ENCODE results near the gene TWF2.
A peak's percentile ranks its signal among the peaks of the same experiment; 100 is the strongest.

Gene TWF2

DNA sequence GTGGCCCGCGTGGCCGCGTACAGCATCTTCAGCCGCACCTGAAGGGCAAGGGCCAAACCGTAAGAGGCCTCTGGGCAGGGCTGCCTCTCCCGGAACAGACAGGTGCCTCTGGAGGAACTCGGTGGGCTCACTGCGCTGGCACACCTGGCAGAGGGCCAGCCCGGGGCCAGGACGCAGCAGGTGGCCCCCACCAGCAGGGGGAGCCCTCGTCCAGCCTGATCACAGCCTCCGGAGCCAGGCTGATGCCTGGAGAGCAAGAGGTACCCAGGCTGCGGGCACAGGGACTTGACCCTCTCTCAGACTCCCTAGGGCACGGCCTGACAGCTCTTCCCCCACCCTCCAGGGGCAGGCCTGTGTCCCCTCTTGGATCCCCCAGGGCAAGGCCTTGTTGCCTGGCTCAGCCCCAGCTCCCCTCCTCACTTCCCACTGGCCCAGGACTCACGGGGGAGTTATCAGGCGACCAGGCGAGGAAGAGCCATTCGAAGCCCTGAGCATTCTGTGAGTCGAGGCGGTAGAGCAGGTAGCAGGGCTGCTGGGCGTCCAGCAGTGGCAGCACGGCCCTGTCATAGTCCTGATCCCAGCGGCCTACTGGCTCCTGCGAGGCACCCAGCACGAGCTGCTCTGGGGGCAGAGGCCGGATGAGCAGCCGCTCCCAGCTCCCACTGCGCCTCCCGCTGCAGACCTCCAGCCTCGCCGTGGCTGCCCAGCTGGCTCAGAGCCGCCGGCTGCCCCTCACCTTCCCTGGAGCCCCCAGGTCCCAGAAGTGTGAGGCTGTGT, 7.3 kb downstream of the TWF2 start:
- TF ChIP-seq RAD21 (IDR thresholded peaks at IDR 0.05; ENCODE audit: low read depth) (peak; percentile 76), EP300 (IDR thresholded peaks at IDR 0.05; ENCODE audit: borderline replicate concordance) (no peak), TCF12 (IDR thresholded peaks at IDR 0.05; ENCODE audit: low read depth) (peak; percentile 37; the same call in 1 of the 2 replicates), EGR1 (IDR thresholded peaks at IDR 0.05) (no peak), NFIC (IDR thresholded peaks at IDR 0.05) (peak; percentile 93), ZBTB7A (IDR thresholded peaks at IDR 0.05; ENCODE audit: low read depth) (0 out of 2 replicates have a peak, but pooled peaks have one; percentile 37), CEBPB (IDR thresholded peaks at IDR 0.05) (no peak)
- TF ChIP-seq, protein P1, sequence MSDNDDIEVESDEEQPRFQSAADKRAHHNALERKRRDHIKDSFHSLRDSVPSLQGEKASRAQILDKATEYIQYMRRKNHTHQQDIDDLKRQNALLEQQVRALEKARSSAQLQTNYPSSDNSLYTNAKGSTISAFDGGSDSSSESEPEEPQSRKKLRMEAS (IDR thresholded peaks at IDR 0.05) = 0 out of 2 replicates have a peak, but pooled peaks have one; percentile 19

DNA sequence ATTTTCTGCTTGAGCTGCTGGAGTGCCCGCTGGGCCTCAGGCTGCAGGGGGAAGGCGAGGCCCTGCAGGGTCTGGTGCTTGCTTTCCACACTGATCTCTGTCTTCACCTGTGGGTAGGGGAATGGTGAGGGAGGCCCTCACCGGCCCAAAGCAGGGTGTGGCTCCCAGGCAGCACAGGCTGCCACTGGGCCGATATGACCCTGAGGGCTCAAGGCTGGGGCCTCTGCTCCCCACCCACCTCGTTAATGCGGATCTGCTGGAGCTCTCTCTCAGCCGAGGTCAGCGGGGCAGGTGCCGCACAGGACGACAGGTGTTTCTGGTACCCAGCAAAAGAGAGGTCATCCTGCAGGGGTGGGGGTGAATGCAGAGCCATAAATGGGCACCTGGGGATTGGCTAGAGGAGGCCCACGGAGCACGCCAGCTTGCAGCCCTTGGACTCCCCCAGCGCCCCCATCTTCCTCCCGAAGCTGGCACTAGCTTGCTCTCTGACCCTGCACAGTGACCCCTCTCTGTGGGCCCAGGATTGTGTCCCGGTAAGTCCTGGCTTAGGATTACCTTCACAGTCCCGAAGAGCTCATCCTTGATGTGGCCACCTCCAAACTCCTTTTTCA, 8.0 kb downstream of the TWF2 start:
- TF ChIP-seq TAF1 (IDR thresholded peaks at IDR 0.05; ENCODE audit: low read depth) = no peak
- no peak for TF ChIP-seq ZBTB7A (IDR thresholded peaks at IDR 0.05; ENCODE audit: low read depth)
- TF ChIP-seq EGR1 (IDR thresholded peaks at IDR 0.05) = no peak
- TF ChIP-seq CEBPB (IDR thresholded peaks at IDR 0.05) = no peak
- no peak for TF ChIP-seq CREB1 (IDR thresholded peaks at IDR 0.05; ENCODE audit: low read depth)

DNA sequence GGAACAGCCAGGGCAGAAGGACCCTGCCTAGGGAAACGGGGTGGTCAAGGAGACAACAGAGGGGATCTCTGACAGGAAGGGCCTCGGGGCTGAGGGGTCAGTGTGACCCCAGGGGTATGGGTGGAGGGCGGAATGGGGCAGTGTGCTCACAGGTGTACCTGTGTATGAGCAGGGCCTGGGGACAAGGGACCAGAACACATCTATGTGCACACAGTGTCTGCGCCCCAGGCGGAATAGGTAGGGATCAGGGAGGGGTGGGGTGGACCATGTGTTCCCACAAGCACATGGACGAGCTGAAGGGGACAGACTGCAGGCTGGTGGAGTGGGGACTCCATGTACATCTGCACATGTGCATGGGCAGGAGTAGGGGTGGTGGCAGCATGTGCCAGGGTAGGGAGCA, 8.5 kb downstream of the TWF2 start:
- TF ChIP-seq TAF1 (IDR thresholded peaks at IDR 0.05; ENCODE audit: low read depth) (no peak), YY1 (IDR thresholded peaks at IDR 0.05; ENCODE audit: low read depth) (no peak), RAD21 (IDR thresholded peaks at IDR 0.05; ENCODE audit: low read depth) (no peak), TCF12 (IDR thresholded peaks at IDR 0.05; ENCODE audit: low read depth) (no peak), EP300 (IDR thresholded peaks at IDR 0.05; ENCODE audit: borderline replicate concordance) (no peak), EGR1 (IDR thresholded peaks at IDR 0.05) (no peak), TEAD4 (IDR thresholded peaks at IDR 0.05) (no peak), FOXM1 (IDR thresholded peaks at IDR 0.05; ENCODE audit: borderline replicate concordance, low read depth) (no peak), CREB1 (IDR thresholded peaks at IDR 0.05; ENCODE audit: low read depth) (no peak), NFIC (IDR thresholded peaks at IDR 0.05) (no peak), ZBTB7A (IDR thresholded peaks at IDR 0.05; ENCODE audit: low read depth) (no peak), CEBPB (IDR thresholded peaks at IDR 0.05) (no peak)
- TF ChIP-seq, protein P2, sequence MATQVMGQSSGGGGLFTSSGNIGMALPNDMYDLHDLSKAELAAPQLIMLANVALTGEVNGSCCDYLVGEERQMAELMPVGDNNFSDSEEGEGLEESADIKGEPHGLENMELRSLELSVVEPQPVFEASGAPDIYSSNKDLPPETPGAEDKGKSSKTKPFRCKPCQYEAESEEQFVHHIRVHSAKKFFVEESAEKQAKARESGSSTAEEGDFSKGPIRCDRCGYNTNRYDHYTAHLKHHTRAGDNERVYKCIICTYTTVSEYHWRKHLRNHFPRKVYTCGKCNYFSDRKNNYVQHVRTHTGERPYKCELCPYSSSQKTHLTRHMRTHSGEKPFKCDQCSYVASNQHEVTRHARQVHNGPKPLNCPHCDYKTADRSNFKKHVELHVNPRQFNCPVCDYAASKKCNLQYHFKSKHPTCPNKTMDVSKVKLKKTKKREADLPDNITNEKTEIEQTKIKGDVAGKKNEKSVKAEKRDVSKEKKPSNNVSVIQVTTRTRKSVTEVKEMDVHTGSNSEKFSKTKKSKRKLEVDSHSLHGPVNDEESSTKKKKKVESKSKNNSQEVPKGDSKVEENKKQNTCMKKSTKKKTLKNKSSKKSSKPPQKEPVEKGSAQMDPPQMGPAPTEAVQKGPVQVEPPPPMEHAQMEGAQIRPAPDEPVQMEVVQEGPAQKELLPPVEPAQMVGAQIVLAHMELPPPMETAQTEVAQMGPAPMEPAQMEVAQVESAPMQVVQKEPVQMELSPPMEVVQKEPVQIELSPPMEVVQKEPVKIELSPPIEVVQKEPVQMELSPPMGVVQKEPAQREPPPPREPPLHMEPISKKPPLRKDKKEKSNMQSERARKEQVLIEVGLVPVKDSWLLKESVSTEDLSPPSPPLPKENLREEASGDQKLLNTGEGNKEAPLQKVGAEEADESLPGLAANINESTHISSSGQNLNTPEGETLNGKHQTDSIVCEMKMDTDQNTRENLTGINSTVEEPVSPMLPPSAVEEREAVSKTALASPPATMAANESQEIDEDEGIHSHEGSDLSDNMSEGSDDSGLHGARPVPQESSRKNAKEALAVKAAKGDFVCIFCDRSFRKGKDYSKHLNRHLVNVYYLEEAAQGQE (IDR thresholded peaks at IDR 0.05; ENCODE audit: low read depth) = no peak
- TF ChIP-seq, protein P1 (IDR thresholded peaks at IDR 0.05) = no peak
- TF ChIP-seq, protein P3, sequence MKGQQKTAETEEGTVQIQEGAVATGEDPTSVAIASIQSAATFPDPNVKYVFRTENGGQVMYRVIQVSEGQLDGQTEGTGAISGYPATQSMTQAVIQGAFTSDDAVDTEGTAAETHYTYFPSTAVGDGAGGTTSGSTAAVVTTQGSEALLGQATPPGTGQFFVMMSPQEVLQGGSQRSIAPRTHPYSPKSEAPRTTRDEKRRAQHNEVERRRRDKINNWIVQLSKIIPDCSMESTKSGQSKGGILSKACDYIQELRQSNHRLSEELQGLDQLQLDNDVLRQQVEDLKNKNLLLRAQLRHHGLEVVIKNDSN (IDR thresholded peaks at IDR 0.05) = no peak

DNA sequence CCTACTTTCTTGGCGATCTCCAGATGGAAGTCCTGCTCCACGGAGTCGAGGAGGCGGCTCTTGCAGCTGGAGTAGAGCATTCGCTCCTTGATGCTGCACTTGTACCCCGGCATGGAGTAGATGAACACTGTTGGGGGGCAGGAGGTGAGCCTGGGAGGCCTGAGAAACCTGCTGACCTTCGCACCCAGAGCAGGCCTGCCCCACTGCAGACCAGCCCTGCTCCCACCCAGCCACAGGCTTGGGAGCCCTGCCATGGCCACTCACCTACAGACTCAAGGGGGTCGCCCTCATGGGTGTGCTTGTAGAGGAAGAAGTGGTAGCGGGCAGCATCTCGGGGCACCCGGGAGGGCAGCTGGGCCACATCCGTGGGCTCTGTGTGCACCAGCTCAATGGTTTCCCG, 9.3 kb downstream of the TWF2 start:
- no peak for TF ChIP-seq RAD21 (IDR thresholded peaks at IDR 0.05; ENCODE audit: low read depth)
- no peak for TF ChIP-seq EP300 (IDR thresholded peaks at IDR 0.05; ENCODE audit: borderline replicate concordance)
- TF ChIP-seq TCF12 (IDR thresholded peaks at IDR 0.05; ENCODE audit: low read depth) = no peak
- TF ChIP-seq TAF1 (IDR thresholded peaks at IDR 0.05; ENCODE audit: low read depth) = no peak

DNA sequence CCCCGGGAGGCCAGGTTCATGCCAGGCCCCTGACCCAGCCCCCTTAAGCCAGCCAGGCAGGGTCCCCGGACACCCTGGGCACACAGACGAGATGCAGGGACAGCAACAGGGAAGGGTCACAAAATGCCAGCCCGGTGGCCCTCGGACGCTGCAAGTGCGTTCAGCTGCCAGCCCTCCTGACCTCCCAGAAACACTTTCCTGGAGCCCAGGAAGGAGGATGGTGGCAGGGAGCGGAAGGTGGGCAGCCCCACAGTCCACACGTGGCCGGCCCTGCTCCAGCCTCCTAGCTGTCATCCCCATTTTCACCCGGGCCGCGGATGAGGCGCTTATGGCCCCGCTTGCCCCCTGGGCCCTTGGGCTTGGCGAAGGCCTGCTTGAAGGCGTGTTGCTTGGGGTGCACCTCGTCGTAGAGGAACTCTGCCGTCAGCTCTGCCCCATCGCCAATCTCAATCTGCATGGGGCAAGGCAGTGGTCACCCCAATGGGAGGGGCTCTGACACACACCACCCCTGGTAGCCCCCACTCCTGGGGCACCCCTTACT, 10.1 kb downstream of the TWF2 start:
- no peak for TF ChIP-seq TEAD4 (IDR thresholded peaks at IDR 0.05)
- TF ChIP-seq EP300 (IDR thresholded peaks at IDR 0.05; ENCODE audit: borderline replicate concordance) = no peak
- no peak for TF ChIP-seq FOXM1 (IDR thresholded peaks at IDR 0.05; ENCODE audit: borderline replicate concordance, low read depth)
- TF ChIP-seq EGR1 (IDR thresholded peaks at IDR 0.05) = no peak

DNA sequence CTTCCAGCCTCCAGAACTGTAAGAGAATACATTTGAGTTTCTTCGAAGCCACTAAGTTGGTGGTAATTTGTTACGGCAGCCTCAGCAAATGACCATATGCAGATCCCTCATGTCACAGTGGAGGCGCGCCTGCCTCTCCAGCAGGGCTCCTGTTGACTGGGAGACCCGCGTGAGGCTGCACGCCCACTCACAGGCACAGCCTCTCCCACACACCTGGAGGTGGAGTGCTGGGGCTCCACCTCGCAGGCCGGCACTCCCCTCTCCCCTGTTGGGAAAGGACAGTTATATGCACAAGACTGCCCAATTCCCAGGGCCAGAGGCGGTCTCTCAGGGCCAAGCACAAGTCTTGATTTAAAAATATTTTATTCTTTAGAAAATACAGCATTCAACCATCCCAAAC, 10.7 kb downstream of the TWF2 start:
- TF ChIP-seq CEBPB (IDR thresholded peaks at IDR 0.05) (no peak), RAD21 (IDR thresholded peaks at IDR 0.05; ENCODE audit: low read depth) (no peak), EGR1 (IDR thresholded peaks at IDR 0.05) (0 out of 2 replicates have a peak, but pooled peaks have one; percentile 34), FOXM1 (IDR thresholded peaks at IDR 0.05; ENCODE audit: borderline replicate concordance, low read depth) (no peak), TEAD4 (IDR thresholded peaks at IDR 0.05) (no peak)
- TF ChIP-seq, protein P2 (IDR thresholded peaks at IDR 0.05; ENCODE audit: low read depth) = no peak
- TF ChIP-seq, protein P1 (IDR thresholded peaks at IDR 0.05) = no peak
